SK-N-SH (cell line): Measurements from ENCODE around the gene JMJD4. TPM values are rescaled to one million over a fixed set of nuclear protein-coding genes. Genes with fewer than 3 reads are reported as not detected.
A peak's percentile ranks its signal among the peaks of the same experiment; 100 is the strongest.

Experiments used
- CTCF ChIA-PET: fragments of 300-600, 350-600 bp; formaldehyde crosslinking; extraction: SDS; loops from one replicate; lab custom pipeline; 2021; lab: Yijun Ruan, JAX
- POLR2A ChIA-PET: fragments of 350-600 bp; sonication (Branson Sonifier 250); formaldehyde crosslinking; extraction: SDS; loops from one replicate; lab custom pipeline; 2020; ENCODE audit warnings: antibody characterized with exemption, inconsistent platforms; lab: Yijun Ruan, JAX
- DNase-seq: peaks from one replicate; pipeline ENCODE4 v3.0.0; 2012
- H2AFZ ChIP-seq: fragments of 200-600 bp; sonication (generic); 2 replicates; pipeline ENCODE4 v1.8.1; 2016; ENCODE audit warnings: antibody characterized with exemption, mild to moderate bottlenecking, low read depth
- H3F3A ChIP-seq: fragments of 200-600 bp; sonication (generic); replicated peaks from 2 replicates; pipeline ENCODE3; 2016; ENCODE audit warnings: antibody characterized with exemption, mild to moderate bottlenecking; ENCODE audit not compliant: insufficient read depth
- H3K27ac ChIP-seq, 2 experiments: fragments of 200-500 bp in 1 of 2; fragments of 200-600 bp in 1 of 2; sonication (Bioruptor generic) in 1 of 2; sonication (generic), shearing (Covaris generic) in 1 of 2; 2 replicates each; pipeline versions ENCODE4 v1.5.1 to v1.6.1; 2014 to 2016; ENCODE audit warnings: low read depth in 2 of 2, inconsistent platforms in 1 of 2, low read length in 1 of 2, mild to moderate bottlenecking in 1 of 2, mixed read lengths in 1 of 2
- H3K27me3 ChIP-seq: fragments of 200-600 bp; sonication (generic), shearing (Covaris generic); 2 replicates; pipeline ENCODE4 v1.6.1; 2016; ENCODE audit warnings: mixed run types; ENCODE audit not compliant: insufficient read depth
- H3K36me3 ChIP-seq, 2 experiments: fragments of 200-500 bp in 1 of 2; fragments of 200-600 bp in 1 of 2; sonication (Bioruptor generic) in 1 of 2; sonication (generic) in 1 of 2; replicated peaks in 1 of 2; 2 replicates each; pipeline versions ENCODE3 to v1.5.1; 2014 to 2016; ENCODE audit warnings: low read length in 1 of 2, mild to moderate bottlenecking in 1 of 2; ENCODE audit not compliant: insufficient read depth in 2 of 2, control insufficient read depth in 1 of 2
- H3K4me1 ChIP-seq, 2 experiments: fragments of 200-500 bp in 1 of 2; fragments of 200-600 bp in 1 of 2; sonication (Bioruptor generic) in 1 of 2; sonication (generic), shearing (Covaris generic) in 1 of 2; 2 replicates each; pipeline versions ENCODE4 v1.5.1 to v1.6.1; 2014 to 2016; ENCODE audit warnings: low read depth in 1 of 2, low read length in 1 of 2, mixed run types in 1 of 2; ENCODE audit not compliant: insufficient read depth in 2 of 2, control insufficient read depth in 1 of 2
- H3K4me2 ChIP-seq: fragments of 200-600 bp; sonication (generic), shearing (Covaris generic); 2 replicates; pipeline ENCODE4 v1.6.1; 2017; ENCODE audit warnings: mixed run types
- H3K4me3 ChIP-seq, 2 experiments: fragments of 200-500 bp in 1 of 2; fragments of 200-600 bp in 1 of 2; sonication (Bioruptor generic) in 1 of 2; sonication (generic), shearing (Covaris generic) in 1 of 2; 2 replicates each; pipeline versions ENCODE4 v1.5.1 to v1.8.1; 2014 to 2016; ENCODE audit warnings: low read depth in 2 of 2, inconsistent platforms in 1 of 2, low read length in 1 of 2, mild to moderate bottlenecking in 1 of 2, mixed read lengths in 1 of 2, moderate library complexity in 1 of 2
- H3K79me2 ChIP-seq: fragments of 200-600 bp; sonication (generic); 2 replicates; pipeline ENCODE4 v1.8.1; 2017; ENCODE audit warnings: mild to moderate bottlenecking; ENCODE audit not compliant: insufficient read depth
- H3K9ac ChIP-seq: fragments of 200-600 bp; sonication (generic); 2 replicates; pipeline ENCODE4 v1.6.1; 2017; ENCODE audit warnings: mixed run types
- H3K9me2 ChIP-seq: fragments of 200-600 bp; sonication (generic); 2 replicates; pipeline ENCODE4 v1.6.1; 2017; ENCODE audit warnings: mixed run types
- H3K9me3 ChIP-seq: fragments of 200-600 bp; sonication (generic); 2 replicates; pipeline ENCODE4 v1.6.1; 2017; ENCODE audit warnings: mixed run types, mild to moderate bottlenecking, moderate library complexity
- H4K20me1 ChIP-seq: fragments of 200-600 bp; sonication (generic); 2 replicates; pipeline ENCODE4 v1.6.1; 2017; ENCODE audit warnings: mild to moderate bottlenecking, mixed run types; ENCODE audit not compliant: insufficient read depth
- EP300 ChIP-seq, 2 experiments: IDR thresholded peaks; 2 replicates each; pipeline versions ENCODE4 v1.4.0 to v1.6.1; 2012; ENCODE audit warnings: borderline replicate concordance in 1 of 2, low read depth in 1 of 2, low read length in 1 of 2
- FOXM1 ChIP-seq: IDR thresholded peaks from 2 replicates; pipeline ENCODE4 v1.4.0; 2012; ENCODE audit warnings: low read depth, mild to moderate bottlenecking
- GABPA ChIP-seq: IDR thresholded peaks from 2 replicates; pipeline ENCODE4 v1.4.0; 2012; ENCODE audit warnings: low read depth, mild to moderate bottlenecking
- MXI1 ChIP-seq: IDR thresholded peaks from 2 replicates; pipeline ENCODE4 v1.6.1; 2012; ENCODE audit warnings: mild to moderate bottlenecking, low read depth, low read length, improper control_type of control experiment
- NFIC ChIP-seq: IDR thresholded peaks from 2 replicates; pipeline ENCODE4 v1.4.0; 2012; ENCODE audit warnings: borderline replicate concordance
- RCOR1 ChIP-seq: fragments of 150-350 bp; IDR thresholded peaks from 2 replicates; pipeline ENCODE4 v1.6.1; 2017; ENCODE audit warnings: antibody characterized with exemption, low read length
- REST ChIP-seq: IDR thresholded peaks from 2 replicates; pipeline ENCODE4 v1.6.1; 2012; ENCODE audit warnings: mild to moderate bottlenecking, low read depth, low read length, moderate library complexity
- RFX5 ChIP-seq: IDR thresholded peaks from 2 replicates; pipeline ENCODE4 v1.6.1; 2012; ENCODE audit warnings: mild to moderate bottlenecking, improper control_type of control experiment, low read length
- TAF1 ChIP-seq: IDR thresholded peaks from 2 replicates; pipeline ENCODE4 v1.6.1; 2012; ENCODE audit warnings: low read depth, mild to moderate bottlenecking, low read length, moderate library complexity, borderline replicate concordance
- TEAD4 ChIP-seq: IDR thresholded peaks from 2 replicates; pipeline ENCODE4 v1.4.0; 2012; ENCODE audit warnings: mild to moderate bottlenecking, borderline replicate concordance; ENCODE audit not compliant: insufficient read depth
- USF2 ChIP-seq: fragments of 150-350 bp; IDR thresholded peaks from 2 replicates; pipeline ENCODE4 v1.6.1; 2017; ENCODE audit warnings: antibody characterized with exemption, low read length, low read depth, borderline replicate concordance
- WGBS: methylation state at CpG from one replicate; pipeline ENCODE4 v1.1.6; 2017; ENCODE audit warnings: low lambda C conversion rate; 5-methylcytosine and 5-hydroxymethylcytosine counted together
- polyA plus RNA-seq, 3 experiments: library from polyadenylated mRNA; depleted of rRNA; stranded (reverse); fragments of >200 nt; gene quantifications; 2 replicates each; pipeline ENCODE4 v1.2.3, GENCODE V29; 2012
- TF ChIP-seq, protein P1 (sequence below): IDR thresholded peaks from 2 replicates; pipeline ENCODE4 v1.4.0; 2012; ENCODE audit warnings: low read depth
- TF ChIP-seq, protein P2 (sequence below): IDR thresholded peaks from 2 replicates; pipeline ENCODE4 v1.4.0; 2012; ENCODE audit warnings: low read depth, borderline replicate concordance

The JMJD4 gene
- polyA plus RNA-seq, 1 of the 3 experiments (the other 2 are of a cell fraction) = 15.0 TPM

DNA sequence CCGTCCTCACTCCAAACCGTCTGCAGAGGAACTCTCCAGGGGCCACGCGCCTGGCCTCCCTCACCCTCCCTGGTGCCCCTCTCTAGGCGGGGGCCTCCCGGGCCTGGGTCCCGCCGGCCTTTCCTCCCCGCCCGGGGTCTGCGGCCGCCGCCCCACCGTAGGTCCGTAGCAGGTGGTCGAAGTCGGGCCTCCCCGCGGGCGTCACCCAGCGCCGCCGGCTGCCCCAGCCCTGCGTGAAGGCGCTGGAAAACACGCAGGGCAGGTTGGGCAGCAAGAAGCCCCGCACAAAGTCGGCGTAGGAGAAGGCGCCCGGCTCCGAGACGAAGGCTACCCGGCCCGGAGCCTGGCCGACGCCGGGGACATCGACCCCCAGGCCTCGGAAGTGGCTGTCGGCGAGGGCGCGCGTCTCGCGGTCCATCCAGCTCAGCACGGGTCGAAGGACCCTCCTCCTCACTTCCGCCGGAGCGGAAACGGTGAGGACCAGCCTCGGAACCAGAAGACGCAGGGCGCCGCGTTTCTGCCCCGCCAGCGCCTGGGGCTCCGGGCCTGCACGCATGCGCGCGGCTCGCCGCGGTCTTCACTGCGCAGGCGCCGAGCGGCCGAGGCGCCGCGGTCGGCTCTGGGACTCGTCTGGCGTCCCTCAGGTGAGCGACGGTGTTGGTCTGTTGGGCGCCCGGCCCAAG lies at the start of gene JMJD4, which contains the start of gene SNAP47 (continued):
- TF ChIP-seq REST (peak; percentile 28; the same call in 1 of the 2 replicates), FOXM1 (no peak), TEAD4 (no peak), NFIC (no peak), MXI1 (peak; percentile 81), RCOR1 (peak; percentile 56; the same call in 1 of the 2 replicates), TAF1 (peak; percentile 72), GABPA (peak; percentile 93), EP300 (IDR thresholded peaks at IDR 0.05; ENCODE audit: borderline replicate concordance in 1 of 2, low read depth in 1 of 2, low read length in 1 of 2) (peak in 1 of 2 experiments; percentile 28; a peak in 1 of 4 replicates)
- TF ChIP-seq, protein P1, sequence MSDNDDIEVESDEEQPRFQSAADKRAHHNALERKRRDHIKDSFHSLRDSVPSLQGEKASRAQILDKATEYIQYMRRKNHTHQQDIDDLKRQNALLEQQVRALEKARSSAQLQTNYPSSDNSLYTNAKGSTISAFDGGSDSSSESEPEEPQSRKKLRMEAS = peak; percentile 90
- TF ChIP-seq, protein P2, sequence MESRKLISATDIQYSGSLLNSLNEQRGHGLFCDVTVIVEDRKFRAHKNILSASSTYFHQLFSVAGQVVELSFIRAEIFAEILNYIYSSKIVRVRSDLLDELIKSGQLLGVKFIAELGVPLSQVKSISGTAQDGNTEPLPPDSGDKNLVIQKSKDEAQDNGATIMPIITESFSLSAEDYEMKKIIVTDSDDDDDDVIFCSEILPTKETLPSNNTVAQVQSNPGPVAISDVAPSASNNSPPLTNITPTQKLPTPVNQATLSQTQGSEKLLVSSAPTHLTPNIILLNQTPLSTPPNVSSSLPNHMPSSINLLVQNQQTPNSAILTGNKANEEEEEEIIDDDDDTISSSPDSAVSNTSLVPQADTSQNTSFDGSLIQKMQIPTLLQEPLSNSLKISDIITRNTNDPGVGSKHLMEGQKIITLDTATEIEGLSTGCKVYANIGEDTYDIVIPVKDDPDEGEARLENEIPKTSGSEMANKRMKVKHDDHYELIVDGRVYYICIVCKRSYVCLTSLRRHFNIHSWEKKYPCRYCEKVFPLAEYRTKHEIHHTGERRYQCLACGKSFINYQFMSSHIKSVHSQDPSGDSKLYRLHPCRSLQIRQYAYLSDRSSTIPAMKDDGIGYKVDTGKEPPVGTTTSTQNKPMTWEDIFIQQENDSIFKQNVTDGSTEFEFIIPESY = peak; percentile 82; the same call in 1 of the 2 replicates

GRCh38 chr1:227782226-227782625 lies 47.1 kb upstream of the JMJD4 start:
- H3K36me3 ChIP-seq = peaks cover 0 to 15% of the 10 kb centered on the region in 2 experiments
- no peaks in the 10 kb centered on the region for H4K20me1 ChIP-seq
- CTCF ChIA-PET = no interaction called here

More at GRCh38 chr1:227782226-227782625, 47.1 kb upstream of the JMJD4 start:
- no peak overlapping the region for H3K27ac ChIP-seq
- no peak overlapping the region for H3K4me2 ChIP-seq
- peaks cover 9% of the 10 kb centered on the region for H3F3A ChIP-seq
- WGBS = 91% methylated on average over 4 of the region's 4 CpGs
- H3K9me2 ChIP-seq = no peaks in the 10 kb centered on the region
- DNase-seq = no peak
- POLR2A ChIA-PET = no interaction called here
- H3K4me1 ChIP-seq = peaks cover 0 to 8% of the 10 kb centered on the region in 2 experiments; a peak in 1 of 4 replicates
- no peaks in the 10 kb centered on the region for H3K9me3 ChIP-seq
- no peak overlapping the region for H2AFZ ChIP-seq
- no peaks in the 10 kb centered on the region for H3K79me2 ChIP-seq
- TF ChIP-seq REST = no peak
- TF ChIP-seq RFX5 = no peak
- TF ChIP-seq MXI1 = no peak
- TF ChIP-seq USF2 = no peak
- no peak overlapping the region for H3K4me3 ChIP-seq
- H3K9ac ChIP-seq = no peak overlapping the region
- no peaks in the 10 kb centered on the region for H3K27me3 ChIP-seq
